Myocyte (in vitro differentiated cells): ENCODE results near the gene SYVN1. TPM values are rescaled to one million over a fixed set of nuclear protein-coding genes. Genes with fewer than 3 reads are reported as not detected.
A peak's percentile ranks its signal among the peaks of the same experiment; 100 is the strongest.

Experiments
- DNase-seq: peaks from one replicate; pipeline ENCODE4 v3.0.0-alpha.2; 2012; ENCODE audit warnings: low read depth
- microRNA-seq: library from miRNA; unstranded; fragments of <30 nt; microRNA quantifications from one replicate; pipeline ENCODE4, GENCODE V29; 2016
- total RNA-seq: library from RNA; depleted of rRNA; stranded (reverse); fragments of >200 nt; gene quantifications from 2 replicates; pipeline ENCODE4 v1.2.3, GENCODE V29; 2014

Gene SYVN1
- total RNA-seq, 1 donor from 2014 or later: 25.1 TPM

GRCh38 chr11:65090628-65091027 lies 43.7 kb downstream of the SYVN1 start:
- DNase-seq: no peak

GRCh38 chr11:65089621-65090020 lies 44.7 kb downstream of the SYVN1 start:
- no peak for DNase-seq

- DNase-seq: no peak
Observed at GRCh38 chr11:65087827-65088226, 46.5 kb downstream of the SYVN1 start.

DNA sequence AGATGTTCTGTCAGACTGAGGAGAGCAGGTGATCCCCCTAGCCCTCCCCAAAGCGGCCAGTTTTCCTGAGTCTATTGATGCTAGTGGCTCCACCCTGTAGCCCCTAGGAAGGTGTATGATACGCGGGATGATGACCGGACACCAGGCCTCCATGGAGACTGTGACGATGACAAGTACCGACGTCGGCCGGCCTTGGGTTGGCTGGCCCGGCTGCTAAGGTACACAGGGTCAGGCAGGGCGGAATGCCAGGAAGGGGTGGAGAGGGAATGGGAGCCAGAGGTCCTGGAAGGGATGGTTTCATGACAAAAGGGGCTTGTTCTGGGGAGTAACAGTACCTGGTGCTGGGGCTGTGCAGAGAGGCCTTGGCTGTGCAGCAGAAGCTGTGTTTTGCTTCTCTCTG lies 47.1 kb downstream of the SYVN1 start:
- no peak for DNase-seq

GRCh38 chr11:65086809-65087208 lies 47.5 kb downstream of the SYVN1 start:
- no peak for DNase-seq

DNA sequence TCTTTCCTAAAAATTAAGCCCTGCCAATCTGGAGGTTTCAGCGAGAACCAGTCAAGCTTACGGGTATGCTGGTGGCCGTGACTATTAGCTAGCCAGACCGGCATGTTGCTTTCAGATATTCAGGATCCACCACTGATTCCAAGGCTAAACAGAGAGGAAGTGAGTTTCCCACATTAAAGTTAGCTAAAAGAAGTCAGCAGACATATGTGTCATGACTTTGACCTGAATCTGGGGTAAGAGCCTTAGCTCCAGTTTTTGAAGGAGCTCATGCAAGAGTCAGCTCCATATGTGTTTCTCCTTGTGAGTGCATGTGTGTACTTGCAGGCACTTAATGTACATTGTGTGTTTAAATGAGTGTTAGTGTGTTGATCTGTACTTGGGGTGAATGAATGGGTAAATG lies 48.9 kb downstream of the SYVN1 start:
- DNase-seq: no peak

- no peak for DNase-seq
Observed at GRCh38 chr11:65084598-65085375, 49.5 kb downstream of the SYVN1 start.

DNA sequence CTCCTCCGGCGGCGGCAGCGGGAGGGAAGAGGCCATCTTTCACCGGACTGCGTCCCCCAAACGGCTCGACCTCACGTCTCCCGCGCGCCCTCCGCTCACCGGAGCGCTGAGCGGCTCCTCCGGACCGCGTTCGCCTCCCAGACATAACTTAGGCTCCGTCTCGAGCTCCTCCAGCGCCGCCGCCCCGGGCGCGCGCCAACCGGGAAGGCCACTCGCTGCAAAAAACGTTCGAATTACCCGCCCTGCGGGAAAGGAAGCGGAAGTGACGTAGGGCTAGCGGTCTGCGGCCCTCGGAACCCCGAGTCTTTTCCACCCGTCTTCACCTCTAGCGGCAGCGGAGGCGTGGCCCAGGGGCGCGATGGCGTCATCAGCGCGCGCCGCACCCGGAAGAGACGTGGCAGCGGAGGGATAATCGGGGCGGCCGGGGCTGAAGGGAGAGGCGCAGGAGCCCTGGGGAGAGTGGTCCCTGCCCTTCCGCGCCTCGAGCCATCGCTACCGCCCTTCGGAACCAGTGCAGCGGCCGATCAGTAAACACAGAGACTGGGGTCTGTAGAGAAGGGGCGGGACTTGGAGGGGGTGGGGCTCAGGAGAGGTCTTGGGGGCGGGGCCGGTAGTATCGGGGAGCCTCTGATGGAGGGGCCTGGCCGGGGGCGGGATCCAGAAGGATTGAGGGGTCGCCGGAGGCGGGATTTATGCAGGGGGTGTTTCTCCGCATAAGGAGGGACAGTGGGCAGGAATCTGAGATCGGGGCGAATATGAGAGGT lies 50.3 kb downstream of the SYVN1 start, which contains the start of the genes CDCA5 and ZFPL1:
CDCA5 (minus strand) TSS at position 207 of the 764 bp plus-strand sequence; CDS start at position 145, 62 bp downstream.
ZFPL1 (plus strand) TSS at position 389 of the 764 bp plus-strand sequence. CDS start 477 bp downstream, outside the sequence.
- DNase-seq: peak; percentile 95

DNA sequence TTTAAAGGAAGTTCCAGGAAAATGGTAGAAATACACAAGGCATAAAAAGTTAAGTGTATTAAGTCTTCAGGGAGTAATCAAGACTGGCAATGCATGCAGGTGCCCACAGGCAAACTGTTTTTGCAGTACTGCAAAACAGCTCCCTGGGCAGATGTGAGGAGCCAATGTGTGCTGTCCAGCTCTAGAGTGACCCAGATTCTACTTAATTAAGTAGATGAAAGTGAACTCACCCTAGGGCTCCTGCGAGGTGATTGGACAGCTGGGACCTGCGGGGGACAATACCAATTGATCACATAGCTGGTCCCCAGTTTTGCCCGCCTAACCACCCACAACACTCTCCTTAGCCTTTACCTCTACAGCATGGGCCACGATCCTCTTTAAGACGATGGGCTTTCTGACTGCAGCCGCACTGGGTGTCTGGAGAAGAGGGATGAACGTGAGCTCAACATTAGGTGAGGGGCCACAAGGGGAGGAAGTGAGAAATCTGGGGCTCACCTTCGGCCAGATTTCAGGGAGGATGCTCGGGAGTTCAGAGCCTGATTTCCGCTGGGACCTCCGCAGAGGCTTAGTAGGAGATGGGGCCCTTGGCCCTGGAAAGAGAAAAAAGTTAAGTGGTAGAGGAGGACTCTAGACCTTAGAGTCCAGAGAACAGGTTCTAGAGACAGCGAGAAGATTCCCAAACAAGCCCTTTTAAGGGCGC lies 51.0 kb downstream of the SYVN1 start:
- DNase-seq: no peak

- no peak for DNase-seq
Observed at GRCh38 chr11:65078786-65079342, 55.5 kb downstream of the SYVN1 start.

- DNase-seq: peak; percentile 26
Observed at GRCh38 chr11:65078151-65078550, 56.2 kb downstream of the SYVN1 start.

DNA sequence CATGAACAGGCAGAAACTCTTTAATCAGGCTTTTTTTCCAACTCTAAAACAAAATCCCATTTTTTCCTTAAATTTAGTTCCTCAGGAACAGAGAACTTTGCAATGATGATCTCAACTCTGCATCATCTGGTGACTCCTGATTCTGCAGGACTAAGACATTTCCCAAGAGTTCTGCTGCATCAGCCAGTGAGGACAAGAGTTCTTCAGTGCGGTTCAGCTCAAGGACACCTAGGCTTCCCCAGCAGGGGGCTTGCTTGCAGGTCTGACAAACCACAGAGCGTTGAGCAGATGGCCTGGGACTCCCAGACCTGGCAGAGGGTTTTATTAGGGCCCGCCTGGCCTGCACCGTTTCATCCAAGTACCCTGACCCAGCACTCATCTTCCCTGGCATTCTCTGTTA lies 56.9 kb downstream of the SYVN1 start:
- DNase-seq: no peak

Small RNA genes within 50 kb of the gene (microRNA-seq; reads per million reads assigned to microRNA genes)
- not detected for gene MIR6751

Other genes with a start within 250 kb of the SYVN1 start
- 14.1 and 20.4 TPM in 2 replicates for gene ATG2A, start 217.3 kb downstream of the SYVN1 start, total RNA-seq
- gene PPP2R5B, start 209.8 kb downstream of the SYVN1 start, total RNA-seq: 32.1 and 39.0 TPM in 2 replicates
- gene GPHA2, start 198.6 kb downstream of the SYVN1 start, total RNA-seq: not detected in 2 replicates
- not detected in 2 replicates for gene MAJIN, start 162.4 kb downstream of the SYVN1 start, total RNA-seq
- gene BATF2, start 137.5 kb downstream of the SYVN1 start, total RNA-seq: 0.21 and 1.2 TPM in 2 replicates
- 134 TPM in 2 replicates for gene ARL2, start 120.4 kb downstream of the SYVN1 start, total RNA-seq
- gene SNX15, start 107.1 kb downstream of the SYVN1 start, total RNA-seq: 12.5 and 21.3 TPM in 2 replicates
- 20.4 and 32.5 TPM in 2 replicates for gene SAC3D1, start 93.3 kb downstream of the SYVN1 start, total RNA-seq
- not detected in 2 replicates for gene NAALADL1, start 76.0 kb downstream of the SYVN1 start, total RNA-seq
- gene CDCA5, start 50.5 kb downstream of the SYVN1 start, total RNA-seq: 0.75 and 1.8 TPM in 2 replicates
- gene ZFPL1, start 50.3 kb downstream of the SYVN1 start, total RNA-seq: 39.8 and 48.1 TPM in 2 replicates
- 158 and 214 TPM in 2 replicates for gene VPS51, start 38.3 kb downstream of the SYVN1 start, total RNA-seq
- 17.3 and 30.3 TPM in 2 replicates for gene TM7SF2, start 22.6 kb downstream of the SYVN1 start, total RNA-seq
- 13.4 and 18.3 TPM in 2 replicates for gene ZNHIT2, start 16.8 kb downstream of the SYVN1 start, total RNA-seq
- gene FAU, start 12.4 kb downstream of the SYVN1 start, total RNA-seq: 163 and 184 TPM in 2 replicates
- 37.6 and 44.2 TPM in 2 replicates for gene MRPL49, start 12.2 kb downstream of the SYVN1 start, total RNA-seq
- gene SPDYC, start 35.7 kb upstream of the SYVN1 start, total RNA-seq: not detected in 2 replicates
- gene CAPN1, start 47.4 kb upstream of the SYVN1 start, total RNA-seq: 130 and 149 TPM in 2 replicates
- gene POLA2, start 127.4 kb upstream of the SYVN1 start, total RNA-seq: 3.2 and 4.5 TPM in 2 replicates
- 45.1 and 47.2 TPM in 2 replicates for gene CDC42EP2, start 180.3 kb upstream of the SYVN1 start, total RNA-seq
- 35.0 and 37.1 TPM in 2 replicates for gene DPF2, start 199.3 kb upstream of the SYVN1 start, total RNA-seq
- 0.72 and 0.73 TPM in 2 replicates for gene TIGD3, start 220.2 kb upstream of the SYVN1 start, total RNA-seq
- 2.9 and 4.6 TPM in 2 replicates for gene SLC25A45, start 248.1 kb upstream of the SYVN1 start, total RNA-seq